ENCODE measurements around the gene MCM3AP.
"Not testable (repeated sequence)": the region's sequence is repeated elsewhere in the genome, so short reads cannot be mapped to it uniquely, and the experiment has no call there.

Gene MCM3AP

DNA sequence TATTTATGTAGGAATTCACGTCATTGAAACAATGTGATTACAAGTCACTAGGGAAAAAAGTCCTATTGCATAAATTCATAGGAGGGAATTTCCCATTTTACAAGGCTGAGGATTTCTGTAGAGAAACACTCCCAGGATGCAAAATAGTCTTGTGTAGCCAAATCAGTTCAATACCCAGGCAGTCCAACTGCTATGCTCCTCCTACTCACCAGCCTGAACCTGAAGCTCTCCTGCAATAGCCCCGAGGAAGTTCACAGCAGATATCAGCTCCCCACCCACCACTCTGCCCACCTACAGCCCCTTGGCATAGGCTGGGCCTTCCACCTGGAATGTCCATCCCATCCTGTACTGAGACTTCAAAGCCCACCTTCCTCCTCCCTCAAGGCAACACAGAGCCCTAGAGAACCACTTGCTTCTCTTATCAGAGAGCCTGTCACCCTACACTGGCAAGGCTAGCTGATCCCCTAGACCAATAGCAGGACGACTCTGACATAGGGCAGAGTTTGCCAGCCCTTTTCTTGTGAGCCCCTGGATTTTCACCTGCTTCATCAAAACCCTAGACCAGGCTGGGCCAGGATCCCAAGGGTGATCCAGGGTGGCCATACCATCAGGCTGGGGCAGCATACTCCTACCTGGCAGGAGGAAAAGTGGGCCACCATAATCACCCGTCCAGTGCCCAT is 58.4 kb downstream of the MCM3AP start:
- DNase-seq (ENCODE audit: extremely low read depth, low read depth): peak; percentile 16

DNA sequence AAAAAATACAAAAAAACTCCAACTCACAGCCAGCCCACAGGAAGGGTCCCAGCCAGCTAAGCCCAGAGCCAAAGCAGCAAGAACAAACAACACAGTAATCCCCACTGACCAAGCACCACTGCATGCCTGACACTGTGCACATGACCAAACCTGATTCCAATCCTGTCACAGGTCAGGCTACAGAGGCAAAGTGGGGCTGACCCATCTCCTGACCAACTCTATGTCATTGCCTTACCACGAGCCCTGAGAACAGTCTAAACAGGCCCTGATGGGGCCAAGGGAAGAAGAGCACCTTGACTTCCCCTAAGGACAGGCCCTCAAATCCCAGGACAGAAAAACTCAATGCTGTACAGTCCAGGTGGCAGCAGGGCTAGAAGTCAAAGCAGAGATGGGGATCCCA is 59.3 kb downstream of the MCM3AP start:
- TF ChIP-seq, protein P1, sequence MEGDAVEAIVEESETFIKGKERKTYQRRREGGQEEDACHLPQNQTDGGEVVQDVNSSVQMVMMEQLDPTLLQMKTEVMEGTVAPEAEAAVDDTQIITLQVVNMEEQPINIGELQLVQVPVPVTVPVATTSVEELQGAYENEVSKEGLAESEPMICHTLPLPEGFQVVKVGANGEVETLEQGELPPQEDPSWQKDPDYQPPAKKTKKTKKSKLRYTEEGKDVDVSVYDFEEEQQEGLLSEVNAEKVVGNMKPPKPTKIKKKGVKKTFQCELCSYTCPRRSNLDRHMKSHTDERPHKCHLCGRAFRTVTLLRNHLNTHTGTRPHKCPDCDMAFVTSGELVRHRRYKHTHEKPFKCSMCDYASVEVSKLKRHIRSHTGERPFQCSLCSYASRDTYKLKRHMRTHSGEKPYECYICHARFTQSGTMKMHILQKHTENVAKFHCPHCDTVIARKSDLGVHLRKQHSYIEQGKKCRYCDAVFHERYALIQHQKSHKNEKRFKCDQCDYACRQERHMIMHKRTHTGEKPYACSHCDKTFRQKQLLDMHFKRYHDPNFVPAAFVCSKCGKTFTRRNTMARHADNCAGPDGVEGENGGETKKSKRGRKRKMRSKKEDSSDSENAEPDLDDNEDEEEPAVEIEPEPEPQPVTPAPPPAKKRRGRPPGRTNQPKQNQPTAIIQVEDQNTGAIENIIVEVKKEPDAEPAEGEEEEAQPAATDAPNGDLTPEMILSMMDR (IDR thresholded peaks at IDR 0.05; ENCODE audit: low read depth, low read length): no peak

More for the DNA sequence above, 58.4 kb downstream of the MCM3AP start:
- TF ChIP-seq, protein P1 (IDR thresholded peaks at IDR 0.05; ENCODE audit: low read depth, low read length): no peak

DNA sequence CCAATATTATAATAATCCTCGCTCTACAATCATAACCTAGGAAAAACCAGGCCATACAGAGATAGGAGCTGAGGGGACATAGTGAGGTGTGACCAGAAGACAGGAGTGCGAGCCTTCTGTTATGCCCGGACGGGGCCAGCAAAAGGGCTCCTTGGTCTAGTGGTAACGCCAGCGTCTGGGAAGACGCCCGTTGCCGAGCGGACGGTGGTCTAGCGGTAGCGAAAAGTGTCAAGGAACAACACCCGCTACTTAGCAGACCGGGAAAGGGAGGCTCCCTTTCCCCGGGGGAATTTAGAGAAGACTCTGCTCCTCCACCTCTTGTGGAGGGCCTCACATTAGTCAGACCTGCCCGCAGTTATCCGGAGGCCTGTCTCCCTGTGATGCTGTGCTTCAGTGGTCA is 61.8 kb downstream of the MCM3AP start:
- DNase-seq (ENCODE audit: extremely low read depth, low read depth): not testable (repeated sequence)

More for the DNA sequence above, 59.3 kb downstream of the MCM3AP start:
- no peak for DNase-seq (ENCODE audit: extremely low read depth, low read depth)

DNA sequence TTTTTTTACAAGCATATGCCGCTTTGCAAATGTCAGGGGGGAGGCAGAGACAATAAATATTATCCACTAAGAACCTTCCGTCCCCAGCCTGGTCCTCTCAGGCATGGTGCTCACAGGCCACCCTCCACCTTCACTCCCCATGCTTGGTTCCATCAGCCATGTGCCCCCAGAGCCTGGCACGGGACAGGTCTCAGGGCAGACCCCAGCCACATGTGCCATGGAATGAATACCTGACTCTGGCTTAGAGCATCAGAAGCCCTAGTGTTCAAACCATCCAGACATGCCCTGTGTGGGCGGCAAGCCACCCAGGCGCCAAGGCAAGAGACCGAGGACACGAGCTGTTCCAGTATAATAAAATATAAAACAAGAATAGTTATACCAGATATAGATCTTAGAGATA is 62.2 kb downstream of the MCM3AP start:
- no peak for DNase-seq (ENCODE audit: extremely low read depth, low read depth)
- TF ChIP-seq, protein P1 (IDR thresholded peaks at IDR 0.05; ENCODE audit: low read depth, low read length): no peak

DNA sequence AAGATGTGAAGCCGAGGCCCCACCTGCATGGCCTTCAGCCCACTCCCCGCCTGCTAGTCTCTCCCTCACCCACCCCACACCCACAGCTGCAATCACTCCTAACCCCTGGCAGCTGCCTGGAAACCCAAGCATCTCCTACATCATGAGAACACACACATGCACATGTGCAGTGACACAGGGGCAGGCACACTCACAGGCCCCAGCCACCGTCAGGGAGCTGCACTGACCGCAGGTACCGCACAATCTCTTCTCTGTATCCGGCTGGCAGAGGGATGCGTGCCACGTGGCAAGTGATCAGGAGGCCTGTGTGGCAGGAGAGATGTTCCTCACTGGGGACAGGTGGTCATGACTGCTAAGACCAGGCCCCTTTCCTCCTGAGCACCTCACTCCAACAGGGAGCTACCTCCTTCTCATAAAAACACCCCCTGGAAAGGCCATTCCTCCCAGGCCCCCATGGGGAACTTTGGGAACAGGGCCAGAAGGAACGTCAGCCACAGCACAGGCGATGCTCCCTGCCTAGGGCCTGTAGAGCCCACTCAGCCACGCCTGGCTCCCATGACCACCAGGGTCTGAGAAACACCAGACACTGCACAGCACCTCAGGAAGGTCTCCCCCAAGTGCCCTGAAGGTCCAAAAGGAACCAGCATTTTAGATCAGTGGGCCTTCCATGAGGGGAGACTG is 62.8 kb downstream of the MCM3AP start:
- DNase-seq (ENCODE audit: extremely low read depth, low read depth): no peak
- TF ChIP-seq, protein P1 (IDR thresholded peaks at IDR 0.05; ENCODE audit: low read depth, low read length): no peak

DNA sequence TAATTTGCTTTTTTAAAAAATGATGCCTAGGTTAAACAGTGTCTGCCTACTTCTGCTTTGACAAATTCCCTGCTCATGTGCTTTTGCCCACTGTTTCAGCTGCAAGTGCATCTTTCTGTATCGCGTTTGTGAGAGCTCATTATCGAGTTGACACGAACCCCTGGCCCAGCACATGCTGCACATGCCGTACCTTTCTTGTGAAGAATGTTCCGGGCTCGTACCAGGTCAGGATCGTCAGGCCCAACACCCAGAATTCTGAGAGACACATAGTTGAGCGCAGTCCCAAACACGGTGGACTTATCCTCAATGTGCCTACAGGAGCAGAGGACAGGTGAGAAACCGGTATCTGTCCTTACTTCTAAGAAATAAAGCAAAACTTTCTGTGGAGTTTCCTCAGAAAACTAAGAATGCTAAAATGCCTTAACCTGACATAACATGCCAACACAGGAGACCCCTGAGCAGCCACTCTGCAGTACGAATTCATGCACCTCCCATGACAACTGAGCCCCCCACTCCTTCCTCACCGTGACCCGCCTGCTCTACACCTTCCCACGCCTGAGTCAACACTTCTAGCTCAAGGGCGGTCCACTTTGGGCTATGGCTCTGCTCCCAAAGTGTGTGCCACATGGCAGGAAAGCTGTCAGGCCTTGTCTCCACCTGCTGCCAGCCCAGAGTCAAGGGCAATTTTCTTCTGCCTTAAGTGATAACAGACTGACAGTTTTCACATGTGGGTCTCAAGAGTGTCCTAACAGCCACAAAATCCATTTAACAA is 63.6 kb downstream of the MCM3AP start:
- TF ChIP-seq, protein P1 (IDR thresholded peaks at IDR 0.05; ENCODE audit: low read depth, low read length): no peak
- DNase-seq (ENCODE audit: extremely low read depth, low read depth): no peak

DNA sequence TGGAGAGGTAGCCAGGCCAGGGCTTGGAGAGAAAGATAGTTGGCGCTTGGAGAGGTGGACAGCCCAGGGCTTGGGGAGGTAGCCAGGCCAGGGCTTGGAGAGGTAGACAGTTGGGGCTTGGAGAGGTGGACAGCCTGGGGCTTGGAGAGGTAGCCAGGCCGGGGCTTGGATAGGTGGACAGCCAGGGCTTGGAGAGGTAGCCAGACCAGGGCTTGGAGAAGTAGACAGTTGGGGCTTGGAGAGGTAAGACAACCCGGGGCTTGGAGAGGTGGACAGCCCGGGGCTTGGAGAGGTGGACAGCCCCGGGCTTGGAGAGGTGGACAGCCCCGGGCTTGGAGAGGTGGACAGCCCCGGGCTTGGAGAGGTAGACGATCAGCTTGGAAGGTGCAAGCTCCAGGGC is 64.6 kb downstream of the MCM3AP start:
- TF ChIP-seq, protein P1 (IDR thresholded peaks at IDR 0.05; ENCODE audit: low read depth, low read length): no peak

More for the DNA sequence above, 64.6 kb downstream of the MCM3AP start:
- DNase-seq (ENCODE audit: extremely low read depth, low read depth): no peak
